ENCODE results near the gene HTRA2. TPM values are rescaled to one million over a fixed set of nuclear protein-coding genes. Genes with fewer than 3 reads are reported as not detected.
A peak's percentile ranks its signal among the peaks of the same experiment; 100 is the strongest.

HTRA2 gene
- total RNA-seq, 1 donor from 2014 or later, result 41.9 TPM

DNA sequence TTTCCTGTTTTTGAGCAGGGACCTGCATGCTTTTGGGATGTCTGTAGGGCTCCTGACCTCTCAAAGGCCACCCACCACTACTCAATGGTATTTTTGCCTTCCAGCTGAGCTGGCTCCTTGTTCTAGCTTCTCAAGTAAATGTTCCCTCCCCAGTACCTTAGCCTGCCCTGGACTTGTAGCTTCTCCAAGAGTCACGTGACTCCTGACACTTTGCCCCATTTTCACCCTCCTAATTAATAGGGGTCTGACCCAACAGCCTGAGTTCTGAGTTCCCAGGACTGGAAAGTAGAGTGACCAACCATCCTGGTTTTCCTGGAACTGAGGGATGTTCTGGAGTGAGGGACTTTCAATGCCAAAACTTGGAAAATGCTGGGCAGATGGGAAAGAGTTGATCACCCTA lies 34.3 kb upstream of the HTRA2 start:
- Mint-ChIP-seq H3K4me3 (ENCODE audit: low read depth) (no peak overlapping the region), H3K27ac (no peak overlapping the region), H3K27me3 (peaks cover 25% of the 10 kb centered on the region), H3K4me1 (ENCODE audit: low read depth) (peaks cover 13% of the 10 kb centered on the region), H3K9me3 (ENCODE audit: low read depth) (no peaks in the 10 kb centered on the region), H3K36me3 (ENCODE audit: insufficient read depth) (peaks cover 16% of the 10 kb centered on the region)
- DNase-seq (ENCODE audit: low spot score, unreplicated experiment), result no peak
- TF ChIP-seq, protein P1, sequence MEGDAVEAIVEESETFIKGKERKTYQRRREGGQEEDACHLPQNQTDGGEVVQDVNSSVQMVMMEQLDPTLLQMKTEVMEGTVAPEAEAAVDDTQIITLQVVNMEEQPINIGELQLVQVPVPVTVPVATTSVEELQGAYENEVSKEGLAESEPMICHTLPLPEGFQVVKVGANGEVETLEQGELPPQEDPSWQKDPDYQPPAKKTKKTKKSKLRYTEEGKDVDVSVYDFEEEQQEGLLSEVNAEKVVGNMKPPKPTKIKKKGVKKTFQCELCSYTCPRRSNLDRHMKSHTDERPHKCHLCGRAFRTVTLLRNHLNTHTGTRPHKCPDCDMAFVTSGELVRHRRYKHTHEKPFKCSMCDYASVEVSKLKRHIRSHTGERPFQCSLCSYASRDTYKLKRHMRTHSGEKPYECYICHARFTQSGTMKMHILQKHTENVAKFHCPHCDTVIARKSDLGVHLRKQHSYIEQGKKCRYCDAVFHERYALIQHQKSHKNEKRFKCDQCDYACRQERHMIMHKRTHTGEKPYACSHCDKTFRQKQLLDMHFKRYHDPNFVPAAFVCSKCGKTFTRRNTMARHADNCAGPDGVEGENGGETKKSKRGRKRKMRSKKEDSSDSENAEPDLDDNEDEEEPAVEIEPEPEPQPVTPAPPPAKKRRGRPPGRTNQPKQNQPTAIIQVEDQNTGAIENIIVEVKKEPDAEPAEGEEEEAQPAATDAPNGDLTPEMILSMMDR (IDR thresholded peaks at IDR 0.05; ENCODE audit: unreplicated experiment), result no peak

DNA sequence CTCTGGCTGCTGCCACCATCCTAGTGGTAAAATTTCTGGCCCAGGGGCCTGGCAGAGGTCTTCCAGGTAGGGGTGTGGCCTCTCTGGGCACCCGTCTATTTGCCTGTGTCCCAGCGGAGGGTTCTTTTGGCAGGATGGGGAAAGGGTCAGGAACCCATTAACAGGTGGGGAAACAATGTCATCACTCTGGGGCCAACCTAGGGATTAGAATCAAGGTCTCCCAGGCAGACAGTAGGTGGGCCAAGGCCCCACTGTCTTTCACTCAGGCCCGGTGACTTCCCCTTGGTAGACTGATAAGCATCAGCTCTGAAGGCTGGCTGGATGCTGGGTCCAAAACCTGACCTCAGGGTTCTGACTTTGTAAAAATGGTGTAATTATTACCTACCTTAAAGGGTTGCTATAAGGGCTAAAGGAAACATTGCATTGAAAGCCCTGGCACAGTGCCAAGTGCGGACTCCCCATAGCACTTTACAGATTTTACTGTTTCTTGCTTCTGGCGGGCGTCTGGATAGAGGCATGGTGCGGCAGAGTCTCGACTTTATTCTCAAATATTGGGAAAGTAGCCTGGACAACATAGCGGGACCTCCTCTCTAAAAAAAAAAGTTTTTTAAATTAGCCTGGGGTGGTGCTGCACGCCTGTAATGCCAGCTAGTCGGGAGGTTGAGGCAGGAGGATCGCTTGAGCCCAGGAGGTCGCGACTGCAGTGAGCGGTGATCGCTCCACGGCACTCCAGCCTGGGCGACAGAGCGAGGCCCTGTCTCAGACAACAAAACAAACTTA lies 32.5 kb upstream of the HTRA2 start:
- Mint-ChIP-seq H3K4me3 (ENCODE audit: low read depth) (peak overlapping the region; percentile 89), H3K9me3 (ENCODE audit: low read depth) (no peaks in the 10 kb centered on the region), H3K4me1 (ENCODE audit: low read depth) (peaks cover 21% of the 10 kb centered on the region), H3K27me3 (peaks cover 29% of the 10 kb centered on the region), H3K27ac (peak overlapping the region; percentile 79), H3K36me3 (ENCODE audit: insufficient read depth) (peaks cover 12% of the 10 kb centered on the region)
- TF ChIP-seq, protein P1 (IDR thresholded peaks at IDR 0.05; ENCODE audit: unreplicated experiment), result no peak
- DNase-seq (ENCODE audit: low spot score, unreplicated experiment), result no peak

DNA sequence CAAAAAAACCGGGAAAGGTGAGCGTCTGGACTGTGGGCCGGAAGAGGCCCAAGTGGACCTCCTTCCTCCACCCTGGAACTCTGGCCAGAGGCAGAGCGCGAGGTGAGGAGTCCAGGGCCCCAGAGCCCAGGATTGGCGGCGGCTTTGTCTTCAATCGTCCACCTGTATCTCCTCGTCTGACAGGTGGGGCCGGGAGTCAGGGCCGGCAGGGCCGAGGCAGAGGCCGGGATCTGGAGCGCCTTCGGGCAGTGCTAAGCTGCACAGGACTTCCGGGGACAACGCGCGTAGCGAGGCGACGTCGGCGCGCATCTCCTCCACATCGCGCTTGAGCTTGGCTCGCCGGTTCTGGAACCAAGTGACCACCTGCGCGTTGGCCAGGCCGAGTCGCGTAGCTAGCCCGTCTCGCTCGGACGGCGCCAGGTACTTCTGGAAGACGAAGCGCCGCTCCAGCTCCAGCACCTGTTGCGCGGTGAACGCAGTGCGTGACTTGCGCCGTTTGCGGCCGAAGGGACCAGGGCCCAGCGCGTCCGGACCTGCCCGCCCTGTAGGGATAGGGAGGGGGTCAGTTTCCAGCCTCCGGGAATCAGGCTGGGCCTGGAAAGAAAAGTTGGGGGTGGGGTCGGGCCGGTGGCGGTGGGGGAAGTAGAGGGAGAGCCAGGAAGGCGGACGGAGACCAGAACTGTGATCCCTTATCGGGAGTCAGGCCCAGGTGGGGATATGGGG lies 31.8 kb upstream of the HTRA2 start:
- TF ChIP-seq, protein P1 (IDR thresholded peaks at IDR 0.05; ENCODE audit: unreplicated experiment), result no peak
- Mint-ChIP-seq H3K36me3 (ENCODE audit: insufficient read depth) (peaks cover 10% of the 10 kb centered on the region), H3K9me3 (ENCODE audit: low read depth) (no peaks in the 10 kb centered on the region)

DNA sequence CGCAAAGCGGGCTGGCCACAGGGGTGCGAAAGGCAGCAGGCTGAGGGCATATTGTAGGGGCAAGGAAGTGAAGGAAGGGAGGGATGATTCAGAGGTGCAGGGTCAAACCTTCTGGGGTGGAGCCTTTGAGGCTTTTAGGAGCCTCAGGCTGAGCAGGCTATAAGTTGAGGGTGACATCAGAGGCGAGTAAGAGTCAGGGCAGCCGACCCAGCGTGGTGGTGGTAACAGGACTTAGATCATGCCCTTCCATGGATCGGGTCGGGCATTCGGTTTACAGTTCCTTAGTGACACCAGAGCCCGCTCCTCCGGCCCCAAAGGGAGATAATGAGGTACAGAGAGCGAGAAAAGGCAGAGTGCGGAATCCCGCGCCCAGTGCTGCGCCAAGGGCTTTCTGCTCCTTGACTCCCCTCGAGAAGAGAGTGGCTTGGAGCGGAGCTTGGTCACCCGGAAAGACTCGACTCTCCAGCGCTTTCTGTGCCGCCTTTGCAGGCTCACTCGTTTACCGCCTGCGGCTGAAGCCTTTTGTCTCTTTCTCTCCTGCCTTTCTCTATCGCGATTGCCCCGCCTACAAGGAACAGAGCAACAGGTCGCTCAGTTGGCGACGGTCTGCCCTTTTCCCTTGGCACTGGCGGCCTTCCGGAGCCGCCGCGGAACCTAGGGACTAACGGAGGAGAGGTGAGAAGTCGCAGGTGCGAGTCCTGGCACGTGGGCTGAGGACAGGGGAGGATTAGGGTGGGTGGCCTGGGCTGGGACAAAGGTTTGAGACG lies 31.1 kb upstream of the HTRA2 start:
- H3K36me3 Mint-ChIP-seq (ENCODE audit: insufficient read depth), result peaks cover 9% of the 10 kb centered on the region
- peaks cover 29% of the 10 kb centered on the region for H3K4me1 Mint-ChIP-seq (ENCODE audit: low read depth)
- H3K27ac Mint-ChIP-seq, result peak overlapping the region; percentile 93
- H3K4me3 Mint-ChIP-seq (ENCODE audit: low read depth), result peak overlapping the region; percentile 89
- TF ChIP-seq, protein P1 (IDR thresholded peaks at IDR 0.05; ENCODE audit: unreplicated experiment), result no peak
- DNase-seq (ENCODE audit: low spot score, unreplicated experiment), result no peak
- H3K27me3 Mint-ChIP-seq, result peaks cover 29% of the 10 kb centered on the region
- no peaks in the 10 kb centered on the region for H3K9me3 Mint-ChIP-seq (ENCODE audit: low read depth)

More for the DNA sequence above, 31.8 kb upstream of the HTRA2 start:
- Mint-ChIP-seq H3K27me3 (peaks cover 29% of the 10 kb centered on the region), H3K4me1 (ENCODE audit: low read depth) (peaks cover 26% of the 10 kb centered on the region), H3K4me3 (ENCODE audit: low read depth) (peak overlapping the region; percentile 89), H3K27ac (peak overlapping the region; percentile 93)
- DNase-seq (ENCODE audit: low spot score, unreplicated experiment), result no peak
